Fibroblast of the aortic adventitia (primary cell): ENCODE data around the gene MAD1L1. TPM values are rescaled to one million over a fixed set of nuclear protein-coding genes. Genes with fewer than 3 reads are reported as not detected.

ENCODE experiments used
- DNase-seq: peaks from one replicate; pipeline ENCODE4 v3.0.0-alpha.2; 2010; ENCODE audit warnings: low read depth
- H3K4me3 ChIP-seq: 2 replicates; pipeline ENCODE4 v1.5.1; 2011; ENCODE audit warnings: low read depth, mild to moderate bottlenecking, control low read depth, low read length, moderate library complexity
- CTCF ChIP-seq: IDR thresholded peaks from 2 replicates; pipeline ENCODE4 v1.5.1; 2011; ENCODE audit warnings: mild to moderate bottlenecking, low read length, control low read depth, inconsistent platforms; ENCODE audit not compliant: insufficient read depth
- total RNA-seq: library from RNA; depleted of rRNA; stranded (reverse); fragments of >200 nt; gene quantifications from 2 replicates; pipeline ENCODE4 v1.2.3, GENCODE V29; 2012; ENCODE audit warnings: low replicate concordance

MAD1L1 gene
- 22.9 and 133 TPM in 2 replicates for total RNA-seq

GRCh38 chr7:2232766-2233520, at the start of gene MAD1L1:
MAD1L1 (minus strand) TSS chr7:2232945; CDS start chr7:2230133, 2,812 bp downstream.
- H3K4me3 ChIP-seq, result peak within 1 kb of the TSS; percentile 82
- DNase-seq, result peak; percentile 90
- TF ChIP-seq CTCF, result no peak

GRCh38 chr7:2282185-2282751, 49.5 kb upstream of the MAD1L1 start:
- TF ChIP-seq CTCF, result no peak
- DNase-seq, result peak; percentile 12
- no peak overlapping the region for H3K4me3 ChIP-seq

GRCh38 chr7:2281541-2281940, 48.8 kb upstream of the MAD1L1 start:
- H3K4me3 ChIP-seq, result no peak overlapping the region
- TF ChIP-seq CTCF, result no peak
- DNase-seq, result peak; percentile 75

GRCh38 chr7:2280424-2280823, 47.7 kb upstream of the MAD1L1 start:
- TF ChIP-seq CTCF, result no peak
- H3K4me3 ChIP-seq, result no peak overlapping the region
- no peak for DNase-seq

GRCh38 chr7:2279896-2280295, 47.2 kb upstream of the MAD1L1 start:
- no peak overlapping the region for H3K4me3 ChIP-seq

GRCh38 chr7:2278026-2278425, 45.3 kb upstream of the MAD1L1 start:
- TF ChIP-seq CTCF, result no peak
- no peak for DNase-seq
- no peak overlapping the region for H3K4me3 ChIP-seq

More at GRCh38 chr7:2279896-2280295, 47.2 kb upstream of the MAD1L1 start:
- peak; percentile 19 for DNase-seq
- no peak for TF ChIP-seq CTCF
